Measurements from ENCODE around the gene MFNG.
A peak's percentile ranks its signal among the peaks of the same experiment; 100 is the strongest.
"Not testable (repeated sequence)": the region's sequence is repeated elsewhere in the genome, so short reads cannot be mapped to it uniquely, and the experiment has no call there.

The MFNG gene

GRCh38 chr22:37486224-37486845, at the start of gene MFNG:
Gene MFNG (minus strand): TSS chr22:37486384. CDS start chr22:37486177, 207 bp downstream.
- peak; percentile 94 for DNase-seq (ENCODE audit: low spot score)

DNA sequence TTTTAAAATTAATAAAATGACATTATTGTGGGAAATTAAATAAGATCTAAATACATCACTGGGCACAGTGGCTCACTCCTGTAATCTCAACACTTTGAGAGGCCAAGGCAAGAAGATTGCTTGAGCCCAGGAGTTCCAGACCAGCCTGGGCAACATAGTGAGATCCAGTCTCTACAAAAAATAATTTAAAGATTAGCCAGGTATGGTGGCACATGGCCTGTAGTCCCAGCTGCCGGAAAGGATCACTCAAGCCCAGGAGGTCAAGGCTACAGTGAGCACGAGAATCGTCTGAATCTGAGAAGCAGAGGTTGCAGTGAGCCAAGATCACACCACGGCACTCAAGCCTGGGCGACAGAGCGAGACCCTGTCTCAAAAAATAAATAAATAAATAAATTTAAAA, 49.0 kb upstream of the MFNG start:
- TF ChIP-seq, protein P1, sequence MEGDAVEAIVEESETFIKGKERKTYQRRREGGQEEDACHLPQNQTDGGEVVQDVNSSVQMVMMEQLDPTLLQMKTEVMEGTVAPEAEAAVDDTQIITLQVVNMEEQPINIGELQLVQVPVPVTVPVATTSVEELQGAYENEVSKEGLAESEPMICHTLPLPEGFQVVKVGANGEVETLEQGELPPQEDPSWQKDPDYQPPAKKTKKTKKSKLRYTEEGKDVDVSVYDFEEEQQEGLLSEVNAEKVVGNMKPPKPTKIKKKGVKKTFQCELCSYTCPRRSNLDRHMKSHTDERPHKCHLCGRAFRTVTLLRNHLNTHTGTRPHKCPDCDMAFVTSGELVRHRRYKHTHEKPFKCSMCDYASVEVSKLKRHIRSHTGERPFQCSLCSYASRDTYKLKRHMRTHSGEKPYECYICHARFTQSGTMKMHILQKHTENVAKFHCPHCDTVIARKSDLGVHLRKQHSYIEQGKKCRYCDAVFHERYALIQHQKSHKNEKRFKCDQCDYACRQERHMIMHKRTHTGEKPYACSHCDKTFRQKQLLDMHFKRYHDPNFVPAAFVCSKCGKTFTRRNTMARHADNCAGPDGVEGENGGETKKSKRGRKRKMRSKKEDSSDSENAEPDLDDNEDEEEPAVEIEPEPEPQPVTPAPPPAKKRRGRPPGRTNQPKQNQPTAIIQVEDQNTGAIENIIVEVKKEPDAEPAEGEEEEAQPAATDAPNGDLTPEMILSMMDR (IDR thresholded peaks at IDR 0.05; ENCODE audit: extremely low read depth, missing control alignments): no peak
- DNase-seq (ENCODE audit: low spot score): no peak

More at GRCh38 chr22:37486224-37486845, at the start of gene MFNG:
- TF ChIP-seq, protein P1 (IDR thresholded peaks at IDR 0.05; ENCODE audit: extremely low read depth, missing control alignments): no peak

GRCh38 chr22:37534445-37534844, 48.3 kb upstream of the MFNG start:
- no peak for DNase-seq (ENCODE audit: low spot score)
- TF ChIP-seq, protein P1 (IDR thresholded peaks at IDR 0.05; ENCODE audit: extremely low read depth, missing control alignments): no peak

DNA sequence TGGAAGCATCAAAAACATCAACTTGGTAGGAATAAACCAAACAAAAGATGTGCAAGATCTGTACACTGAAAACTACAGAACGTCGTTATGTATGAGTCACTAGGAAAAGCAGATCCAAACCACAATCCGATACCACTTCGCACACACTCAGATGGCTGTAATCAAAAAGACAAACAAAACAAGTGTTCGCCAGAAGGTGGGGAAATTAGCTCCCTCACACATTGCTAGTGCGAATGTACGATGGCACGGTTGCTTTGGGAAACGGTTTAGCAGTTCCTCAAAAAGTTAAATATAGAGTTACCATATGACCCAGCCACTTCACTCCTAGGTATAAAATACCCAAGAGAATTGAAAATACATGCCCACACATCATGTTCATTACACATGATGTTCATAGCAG, 47.8 kb upstream of the MFNG start:
- no peak for DNase-seq (ENCODE audit: low spot score)
- TF ChIP-seq, protein P1 (IDR thresholded peaks at IDR 0.05; ENCODE audit: extremely low read depth, missing control alignments): no peak

- DNase-seq (ENCODE audit: low spot score): no peak
- TF ChIP-seq, protein P1 (IDR thresholded peaks at IDR 0.05; ENCODE audit: extremely low read depth, missing control alignments): no peak
These were observed 43.6 kb upstream of the MFNG start for GRCh38 chr22:37529652-37530345.

- not testable (repeated sequence) for DNase-seq (ENCODE audit: low spot score)
These were observed 41.8 kb upstream of the MFNG start for GRCh38 chr22:37527952-37528351.

- not testable (repeated sequence) for DNase-seq (ENCODE audit: low spot score)
These were observed 41.0 kb upstream of the MFNG start for GRCh38 chr22:37527081-37527752.

DNA sequence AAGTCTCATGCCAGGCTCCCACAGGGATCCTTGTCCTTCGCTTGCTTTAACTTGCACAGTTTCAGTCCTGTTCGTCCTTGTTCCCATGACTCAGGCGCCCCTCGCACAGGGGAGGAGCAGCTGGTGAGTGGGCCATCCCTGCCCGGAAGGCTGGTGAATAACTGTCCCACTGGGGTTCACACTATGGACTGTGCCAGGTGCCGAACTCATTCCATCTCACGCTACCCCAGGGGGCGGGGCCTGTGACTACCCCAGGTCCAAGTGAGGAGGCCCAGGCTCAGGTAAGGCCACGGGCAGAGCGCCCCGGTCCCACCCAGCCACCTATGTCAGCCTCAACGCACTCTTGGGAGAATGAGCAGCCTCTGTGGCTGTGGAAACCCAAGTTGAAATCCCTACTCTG, 40.2 kb upstream of the MFNG start:
- no peak for DNase-seq (ENCODE audit: low spot score)
- TF ChIP-seq, protein P1 (IDR thresholded peaks at IDR 0.05; ENCODE audit: extremely low read depth, missing control alignments): no peak
